WI38 (cell line): Measurements from ENCODE around the gene RHEBL1.

ENCODE experiments used
- H3K4me3 ChIP-seq: 2 replicates; pipeline ENCODE4 v1.5.1; 2011; ENCODE audit warnings: low read depth, mild to moderate bottlenecking, control low read depth, low read length
- TF ChIP-seq, protein P1 (sequence below): IDR thresholded peaks from 2 replicates; pipeline ENCODE4 v1.5.1; 2012; ENCODE audit warnings: low read depth, mild to moderate bottlenecking, control low read depth, low read length

The RHEBL1 gene

DNA sequence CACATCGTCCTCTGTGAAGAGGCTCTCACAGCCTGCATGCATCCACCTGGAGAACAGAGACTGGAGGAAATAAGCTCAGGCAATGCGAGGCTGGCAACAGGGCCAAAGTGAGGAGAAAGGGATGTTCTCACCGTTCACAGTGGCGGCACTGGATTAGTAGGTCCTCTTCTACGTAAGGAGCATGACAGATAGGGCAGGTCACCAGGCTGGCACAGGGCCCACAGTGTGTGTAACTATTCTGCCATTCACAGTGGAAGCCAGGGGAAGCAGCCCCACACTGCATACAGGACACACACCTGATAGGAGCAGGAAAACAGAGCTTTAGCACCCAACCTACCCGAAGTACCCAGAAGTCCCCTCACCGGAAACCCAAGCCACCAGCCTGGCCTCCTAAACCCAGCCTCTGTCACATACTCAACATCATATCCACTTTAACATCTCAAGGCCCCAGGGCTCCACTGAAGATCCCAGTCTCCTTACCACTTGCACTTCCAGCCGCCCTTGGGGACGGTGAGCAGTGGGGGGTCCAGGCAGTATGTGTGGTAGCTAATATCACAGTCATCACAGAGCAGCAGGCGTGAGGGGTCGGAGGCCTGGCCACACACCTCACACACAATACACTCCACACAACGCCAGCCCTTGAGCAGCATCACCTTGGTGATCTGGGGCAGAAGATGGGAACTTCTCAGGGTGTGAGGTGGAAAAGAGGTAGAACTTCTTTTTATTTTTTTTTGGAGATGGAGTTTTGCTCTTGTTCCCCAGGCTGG, 23.5 kb downstream of the RHEBL1 start:
- no peak overlapping the region for H3K4me3 ChIP-seq
- TF ChIP-seq, protein P1, sequence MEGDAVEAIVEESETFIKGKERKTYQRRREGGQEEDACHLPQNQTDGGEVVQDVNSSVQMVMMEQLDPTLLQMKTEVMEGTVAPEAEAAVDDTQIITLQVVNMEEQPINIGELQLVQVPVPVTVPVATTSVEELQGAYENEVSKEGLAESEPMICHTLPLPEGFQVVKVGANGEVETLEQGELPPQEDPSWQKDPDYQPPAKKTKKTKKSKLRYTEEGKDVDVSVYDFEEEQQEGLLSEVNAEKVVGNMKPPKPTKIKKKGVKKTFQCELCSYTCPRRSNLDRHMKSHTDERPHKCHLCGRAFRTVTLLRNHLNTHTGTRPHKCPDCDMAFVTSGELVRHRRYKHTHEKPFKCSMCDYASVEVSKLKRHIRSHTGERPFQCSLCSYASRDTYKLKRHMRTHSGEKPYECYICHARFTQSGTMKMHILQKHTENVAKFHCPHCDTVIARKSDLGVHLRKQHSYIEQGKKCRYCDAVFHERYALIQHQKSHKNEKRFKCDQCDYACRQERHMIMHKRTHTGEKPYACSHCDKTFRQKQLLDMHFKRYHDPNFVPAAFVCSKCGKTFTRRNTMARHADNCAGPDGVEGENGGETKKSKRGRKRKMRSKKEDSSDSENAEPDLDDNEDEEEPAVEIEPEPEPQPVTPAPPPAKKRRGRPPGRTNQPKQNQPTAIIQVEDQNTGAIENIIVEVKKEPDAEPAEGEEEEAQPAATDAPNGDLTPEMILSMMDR, result no peak

DNA sequence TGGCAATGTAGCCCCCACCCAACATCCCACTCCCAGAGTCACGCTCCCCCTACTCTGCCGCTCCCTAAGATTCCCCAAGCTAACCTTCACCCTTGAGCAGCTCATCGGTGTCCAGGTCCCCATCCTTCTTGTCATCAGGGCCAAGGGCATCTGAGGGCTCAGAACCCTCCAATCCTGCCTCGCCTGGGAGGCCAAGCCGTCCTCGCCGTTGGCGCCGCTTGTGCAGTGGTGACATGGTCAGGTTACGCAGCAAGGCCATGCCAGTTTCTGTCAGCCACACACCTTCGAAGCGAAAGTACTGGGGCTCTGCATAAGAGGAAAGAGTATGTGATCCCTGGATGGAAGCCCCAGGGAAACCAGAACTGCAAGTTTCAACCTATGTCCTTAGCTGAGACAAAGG, 25.1 kb downstream of the RHEBL1 start:
- TF ChIP-seq, protein P1, result no peak
- H3K4me3 ChIP-seq, result no peak overlapping the region

DNA sequence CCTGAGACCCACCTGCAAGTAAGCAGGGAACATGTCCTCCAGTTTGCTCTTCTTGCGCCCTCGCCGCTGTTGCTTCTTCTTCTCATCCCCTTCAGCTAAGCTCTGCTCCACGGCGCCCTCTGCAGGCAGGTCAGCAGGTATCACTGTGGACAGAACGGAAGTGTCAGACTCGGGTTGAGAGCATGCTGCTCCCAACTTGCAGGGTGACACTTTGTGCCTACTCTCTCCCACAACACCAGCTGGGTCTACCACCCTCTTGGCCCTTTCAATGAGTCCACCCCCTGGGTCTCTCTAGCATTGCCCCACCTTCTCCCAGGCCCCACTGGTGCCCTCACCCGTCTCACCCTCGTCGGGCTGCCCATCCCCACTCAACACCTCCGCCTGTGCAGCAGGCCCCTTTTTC, 25.9 kb downstream of the RHEBL1 start:
- no peak overlapping the region for H3K4me3 ChIP-seq

DNA sequence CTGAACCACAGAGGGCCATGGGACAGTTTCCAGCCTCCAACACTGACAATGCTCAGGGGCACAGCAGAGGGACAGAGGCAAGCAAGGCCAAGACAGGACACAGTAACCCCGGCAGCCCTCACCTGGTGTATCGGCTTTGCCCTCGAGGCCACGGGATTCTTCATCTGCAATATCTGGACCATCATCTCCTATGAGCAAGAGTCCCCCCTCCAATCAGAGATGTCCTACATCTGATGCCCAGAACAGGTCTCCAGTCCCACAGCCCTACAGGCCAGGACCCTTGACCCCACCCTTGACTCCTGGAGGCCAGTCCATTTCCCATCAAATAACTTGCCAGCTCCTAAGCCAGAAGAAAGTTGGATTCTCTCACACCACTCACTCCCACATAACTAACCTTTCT, 26.5 kb downstream of the RHEBL1 start:
- TF ChIP-seq, protein P1, result no peak
- no peak overlapping the region for H3K4me3 ChIP-seq

More for the DNA sequence above, 25.9 kb downstream of the RHEBL1 start:
- TF ChIP-seq, protein P1, result peak; percentile 65

DNA sequence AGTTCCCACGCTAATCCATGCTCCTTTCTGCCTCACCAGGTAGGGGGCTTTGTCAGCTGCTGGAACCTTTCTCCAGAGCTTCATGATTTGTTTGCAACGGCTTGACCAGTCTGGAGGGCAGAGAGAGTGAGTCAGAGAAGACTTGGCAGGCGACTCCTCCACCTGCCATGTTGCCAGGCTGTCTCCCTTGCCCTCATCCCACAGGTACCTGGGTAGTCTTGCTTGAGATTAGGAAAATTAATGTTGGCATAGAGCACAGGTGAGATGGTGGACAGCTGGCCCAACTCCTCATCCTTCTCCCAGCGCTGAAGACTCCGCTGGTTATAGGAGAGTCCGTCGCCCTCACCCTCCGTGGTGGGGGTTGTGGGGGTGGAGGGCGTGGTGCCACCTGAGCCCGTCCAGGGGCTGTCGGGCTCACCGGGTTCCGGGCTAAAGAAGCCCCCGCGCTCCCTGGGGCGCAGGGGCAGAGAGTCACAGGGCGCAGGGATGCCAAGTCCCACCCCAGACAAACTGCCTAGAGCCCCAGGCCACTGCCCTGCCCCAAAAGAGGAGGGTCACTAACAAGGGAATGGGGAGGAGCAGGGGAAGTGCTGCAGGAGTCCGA, 27.8 kb downstream of the RHEBL1 start:
- no peak overlapping the region for H3K4me3 ChIP-seq
- TF ChIP-seq, protein P1, result no peak

DNA sequence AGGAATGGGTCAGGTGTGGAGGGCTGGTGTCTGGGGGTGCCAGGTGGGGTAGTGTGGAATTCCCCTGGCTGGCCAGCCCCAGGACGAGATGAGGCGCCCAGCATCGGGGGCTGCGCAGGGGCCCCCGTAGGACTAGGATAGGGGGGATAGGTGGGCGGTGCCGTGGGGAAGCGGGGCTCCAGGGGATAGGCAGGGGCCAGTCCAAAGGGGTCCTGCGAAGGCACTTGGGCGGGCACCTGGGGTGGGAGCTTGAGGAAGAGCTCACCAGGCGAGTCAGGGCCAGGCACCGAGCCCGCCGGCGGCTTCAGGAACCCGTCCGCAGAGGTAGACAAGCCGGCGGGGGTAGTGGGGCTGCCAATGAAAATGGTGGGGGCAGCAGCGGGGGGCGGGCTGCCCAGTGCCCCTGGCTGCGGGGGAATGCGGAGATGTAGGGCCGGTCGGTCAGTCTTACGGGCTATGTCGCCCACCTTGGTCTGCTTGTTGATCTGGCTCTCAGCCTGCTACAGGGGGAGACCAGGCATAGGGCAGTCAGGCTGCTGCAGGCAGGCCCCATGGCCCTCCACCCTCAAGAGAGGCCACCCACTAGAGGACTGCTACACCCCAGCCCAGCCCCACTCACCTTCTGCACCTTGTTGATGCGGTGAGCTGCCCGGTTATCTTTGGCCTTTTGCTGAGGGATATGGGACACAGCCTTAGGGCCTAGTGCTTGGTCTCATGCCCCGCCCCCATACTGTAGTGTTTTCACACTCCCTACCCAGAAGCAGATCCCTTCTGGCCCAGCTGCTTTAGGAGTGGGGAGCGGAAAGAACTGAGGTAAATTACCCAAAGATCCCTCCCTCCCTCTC, 28.5 kb downstream of the RHEBL1 start:
- H3K4me3 ChIP-seq, result no peak overlapping the region
- TF ChIP-seq, protein P1, result no peak
